GM12878 (cell line): ENCODE results near the gene SV2A. TPM values are rescaled to one million over a fixed set of nuclear protein-coding genes. Genes with fewer than 3 reads are reported as not detected.

Experiments used
- ATAC-seq: fragments of 200-7000 bp; cut with Tn5 transposase; 3 replicates; pipeline ENCODE4 v1.9.1; 2020; ENCODE audit warnings: mild to moderate bottlenecking, moderate library complexity
- BruUV-seq: library from RNA; stranded (reverse); fragments of 400-500 nt; replicated peaks from 2 replicates; lab custom pipeline; 2021; lab: Mats Ljungman, UMichigan
- CTCF ChIA-PET: fragments of 300-600 bp; sonication (Branson Sonifier 250); formaldehyde crosslinking; extraction: SDS; loops from one replicate; lab custom pipeline; 2021; ENCODE audit warnings: inconsistent platforms; lab: Yijun Ruan, JAX
- POLR2A ChIA-PET: fragments of 350-600 bp; formaldehyde crosslinking; extraction: SDS; loops from one replicate; lab custom pipeline; 2021; ENCODE audit warnings: inconsistent platforms; lab: Charles Lee
- RAD21 ChIA-PET: fragments of 300-600 bp; sonication (Branson Sonifier 250); formaldehyde crosslinking; loops from one replicate; lab custom pipeline; 2023; ENCODE audit warnings: antibody characterized with exemption; ENCODE audit not compliant: unreplicated experiment; lab: Charles Lee
- SMC1A ChIA-PET: fragments of 300-600 bp; sonication (Branson Sonifier 250); formaldehyde crosslinking; loops from one replicate; lab custom pipeline; 2023; ENCODE audit not compliant: unreplicated experiment, uncharacterized antibody; lab: Charles Lee
- DNase-seq: peaks from one replicate; pipeline ENCODE4 v3.0.0-alpha.2; 2011; ENCODE audit warnings: low read depth, low spot score
- FAIRE-seq: peaks from 3 replicates; lab custom pipeline; 2011; peaks lifted over from hg19 to GRCh38; lab: Jason Lieb, UNC
- H2AFZ ChIP-seq: 2 replicates; pipeline ENCODE4 v1.6.0; 2011; ENCODE audit warnings: low read depth, low read length, control low read depth; ENCODE audit not compliant: control insufficient read depth
- H3K27ac ChIP-seq: 2 replicates; pipeline ENCODE4 v1.5.1; 2011; ENCODE audit warnings: control low read depth; ENCODE audit not compliant: control insufficient read depth, insufficient read depth
- H3K27me3 ChIP-seq, 2 experiments: replicated peaks in 1 of 2; 2 replicates each; pipeline versions ENCODE4 v1.6.0 to v1.6.1; 2011; ENCODE audit warnings: low read length in 1 of 2; ENCODE audit not compliant: control insufficient read depth in 2 of 2, insufficient read depth in 2 of 2
- H3K36me3 ChIP-seq, 2 experiments: 2 replicates each; pipeline ENCODE4 v1.5.1; 2011; ENCODE audit warnings: low read length in 1 of 2; ENCODE audit not compliant: control insufficient read depth in 2 of 2, insufficient read depth in 2 of 2
- H3K4me1 ChIP-seq: 2 replicates; pipeline ENCODE4 v1.6.1; 2011; ENCODE audit warnings: mild to moderate bottlenecking, low read length, moderate library complexity, mixed read lengths; ENCODE audit not compliant: control insufficient read depth, insufficient read depth
- H3K4me2 ChIP-seq: 2 replicates; pipeline ENCODE4 v1.6.0; 2011; ENCODE audit warnings: control low read depth; ENCODE audit not compliant: control insufficient read depth, insufficient read depth
- H3K4me3 ChIP-seq: fragments of 200-600 bp; sonication (generic); 2 replicates; pipeline ENCODE4 v1.5.1; 2016
- H3K79me2 ChIP-seq: 2 replicates; pipeline ENCODE4 v1.6.0; 2011; ENCODE audit warnings: low read length; ENCODE audit not compliant: control insufficient read depth, insufficient read depth
- H3K9ac ChIP-seq: 2 replicates; pipeline ENCODE4 v1.8.0; 2011; ENCODE audit warnings: low read length, control low read depth, mixed read lengths; ENCODE audit not compliant: control insufficient read depth, insufficient read depth
- H3K9me3 ChIP-seq: replicated peaks from 3 replicates; pipeline ENCODE4 v1.5.1; 2011; ENCODE audit warnings: mild to moderate bottlenecking, low read length; ENCODE audit not compliant: control insufficient read depth, insufficient read depth
- H4K20me1 ChIP-seq: 2 replicates; pipeline ENCODE4 v1.6.0; 2011; ENCODE audit not compliant: control insufficient read depth, insufficient read depth
- ELK1 ChIP-seq: IDR thresholded peaks from 2 replicates; pipeline ENCODE4 v1.6.1; 2012; ENCODE audit warnings: low read depth, low read length, improper control_type of control experiment
- MTA3 ChIP-seq: IDR thresholded peaks from 2 replicates; pipeline ENCODE4 v1.6.1; 2012; ENCODE audit warnings: low read length, inconsistent platforms, borderline replicate concordance
- MYC ChIP-seq: IDR thresholded peaks from 2 replicates; pipeline ENCODE4 v1.6.1; 2011; ENCODE audit warnings: mild to moderate bottlenecking, low read length, moderate library complexity, inconsistent platforms; ENCODE audit not compliant: insufficient read depth, insufficient replicate concordance, insufficient read length, severe bottlenecking
- NFIC ChIP-seq: IDR thresholded peaks from 2 replicates; pipeline ENCODE4 v1.6.1; 2012; ENCODE audit warnings: low read depth, mild to moderate bottlenecking, inconsistent platforms, low read length, moderate library complexity
- NFXL1 ChIP-seq: fragments of 450-650 bp; IDR thresholded peaks from 2 replicates; pipeline ENCODE4 v1.6.1; 2017; ENCODE audit warnings: antibody characterized with exemption, mild to moderate bottlenecking, borderline replicate concordance
- PBX3 ChIP-seq: IDR thresholded peaks from 2 replicates; pipeline ENCODE4 v1.6.1; 2011; ENCODE audit warnings: mild to moderate bottlenecking, low read depth, low read length, moderate library complexity; ENCODE audit not compliant: insufficient replicate concordance
- POLR2AphosphoS5 ChIP-seq: IDR thresholded peaks from 2 replicates; pipeline ENCODE4 v1.6.1; 2011; ENCODE audit warnings: mild to moderate bottlenecking, low read length, inconsistent platforms
- POU2F2 ChIP-seq: IDR thresholded peaks from 3 replicates; pipeline ENCODE4 v1.6.1; 2011; ENCODE audit warnings: low read depth, mild to moderate bottlenecking, low read length, borderline replicate concordance
- ZZZ3 ChIP-seq: IDR thresholded peaks from 2 replicates; pipeline ENCODE4 v1.6.1; 2011; ENCODE audit warnings: low read depth; ENCODE audit not compliant: control insufficient read depth, insufficient read length
- WGBS: methylation state at CpG from one replicate; pipeline ENCODE4 v1.1.6; 2016; ENCODE audit warnings: low lambda C conversion rate; ENCODE audit not compliant: insufficient replicate concordance, insufficient coverage; ENCODE audit errors: missing lambda C conversion rate; 5-methylcytosine and 5-hydroxymethylcytosine counted together
- in situ Hi-C: fragments of 300-500 bp; cut with MboI; formaldehyde crosslinking; loops from 9 replicates; pipeline ENCODE4 v1.14.3; 2018; ENCODE audit warnings: mixed read lengths
- intact Hi-C: fragments of 100-400 bp; cut with micrococcal nuclease; formaldehyde crosslinking; loops from one replicate; pipeline ENCODE4 v1.14.2; 2022; ENCODE audit not compliant: unreplicated experiment
- polyA plus RNA-seq, 11 experiments: library from polyadenylated mRNA; depleted of rRNA in 4 of 11; unstranded in 6 of 11; stranded (reverse) in 5 of 11; fragments of >200 nt; fragmentation: Nextera tagmentation in 4 of 11; fragmentation: Illumina TruSeq in 1 of 11; extraction: Ambion mirVana in 4 of 11; extraction: Trizol in 1 of 11; gene quantifications; 1 replicate in 1 of 11; 2 replicates in 10 of 11; pipeline versions ENCODE4 v1.2.1 to v1.2.3, GENCODE V29; 2011 to 2016; ENCODE audit warnings: inconsistent platforms in 2 of 11, missing spikeins in 2 of 11, low read depth in 1 of 11
- total RNA-seq, 4 experiments: library from RNA; depleted of rRNA in 3 of 4; stranded (reverse); fragments of >200 nt in 3 of 4; fragmentation: Illumina TruSeq in 1 of 4; extraction: Trizol in 1 of 4; gene quantifications; 2 replicates each; pipeline versions ENCODE4 v1.2.1 to v1.2.3, GENCODE V29; 2013 to 2021
- TF ChIP-seq, protein P1 (sequence below): fragments of 450-650 bp; IDR thresholded peaks from 2 replicates; pipeline ENCODE4 v1.6.1; 2016; ENCODE audit warnings: mild to moderate bottlenecking, moderate library complexity, borderline replicate concordance

SV2A gene
- total and polyA plus RNA-seq, 10 of the 15 experiments (the other 5 are each of a cell fraction or from before 2014, with no cell fraction given): 0.39 to 11.6 (median 5.4) TPM

DNA sequence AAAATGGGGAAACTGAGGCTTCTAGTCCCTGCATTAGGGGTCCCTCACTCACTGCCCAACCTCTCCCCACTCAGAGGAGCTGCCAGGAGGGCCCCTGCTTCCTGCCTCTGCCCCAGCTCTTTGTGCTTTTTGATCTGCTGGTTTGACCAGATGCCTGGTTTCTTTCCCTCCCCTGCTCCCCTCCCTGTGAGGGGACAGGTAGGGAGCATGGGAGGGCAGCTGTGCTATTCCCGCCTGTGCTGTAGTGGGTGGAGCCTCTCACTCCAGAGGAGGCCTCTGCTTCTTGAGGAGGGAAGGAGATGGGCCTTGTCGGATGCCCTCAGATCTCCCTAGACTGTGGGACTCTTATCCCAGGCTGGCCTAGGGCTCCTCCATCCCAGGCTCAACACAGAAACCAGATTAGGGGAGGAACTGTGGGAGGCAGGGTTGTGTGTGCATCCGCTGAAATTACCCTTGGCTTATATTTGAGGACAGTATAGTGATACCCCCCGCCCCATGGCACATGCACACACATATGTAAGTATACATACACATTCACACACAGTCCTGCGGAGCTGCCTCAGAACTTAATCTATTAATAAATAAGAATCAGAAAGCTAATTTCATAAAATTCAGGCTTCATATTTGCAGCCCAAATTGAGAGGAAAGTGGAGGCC is 13.7 kb downstream of the SV2A start:
- in situ Hi-C loops: no loop called here
- FAIRE-seq (no peak), DNase-seq (no peak), ATAC-seq (no peak)
- H2AFZ ChIP-seq: no peak overlapping the region
- POLR2A ChIA-PET: no interaction called here
- H3K4me1 ChIP-seq: peaks cover 6% of the 10 kb centered on the region; the same call in 1 of the 2 replicates
- H3K9ac ChIP-seq: no peak overlapping the region
- H3K79me2 ChIP-seq: peaks cover 4% of the 10 kb centered on the region
- no peaks in the 10 kb centered on the region for H3K9me3 ChIP-seq
- TF ChIP-seq MYC (no peak), NFIC (no peak), PBX3 (no peak), ELK1 (no peak), NFXL1 (no peak), ZZZ3 (no peak), POLR2AphosphoS5 (no peak), POU2F2 (no peak), MTA3 (no peak)
- TF ChIP-seq, protein P1, sequence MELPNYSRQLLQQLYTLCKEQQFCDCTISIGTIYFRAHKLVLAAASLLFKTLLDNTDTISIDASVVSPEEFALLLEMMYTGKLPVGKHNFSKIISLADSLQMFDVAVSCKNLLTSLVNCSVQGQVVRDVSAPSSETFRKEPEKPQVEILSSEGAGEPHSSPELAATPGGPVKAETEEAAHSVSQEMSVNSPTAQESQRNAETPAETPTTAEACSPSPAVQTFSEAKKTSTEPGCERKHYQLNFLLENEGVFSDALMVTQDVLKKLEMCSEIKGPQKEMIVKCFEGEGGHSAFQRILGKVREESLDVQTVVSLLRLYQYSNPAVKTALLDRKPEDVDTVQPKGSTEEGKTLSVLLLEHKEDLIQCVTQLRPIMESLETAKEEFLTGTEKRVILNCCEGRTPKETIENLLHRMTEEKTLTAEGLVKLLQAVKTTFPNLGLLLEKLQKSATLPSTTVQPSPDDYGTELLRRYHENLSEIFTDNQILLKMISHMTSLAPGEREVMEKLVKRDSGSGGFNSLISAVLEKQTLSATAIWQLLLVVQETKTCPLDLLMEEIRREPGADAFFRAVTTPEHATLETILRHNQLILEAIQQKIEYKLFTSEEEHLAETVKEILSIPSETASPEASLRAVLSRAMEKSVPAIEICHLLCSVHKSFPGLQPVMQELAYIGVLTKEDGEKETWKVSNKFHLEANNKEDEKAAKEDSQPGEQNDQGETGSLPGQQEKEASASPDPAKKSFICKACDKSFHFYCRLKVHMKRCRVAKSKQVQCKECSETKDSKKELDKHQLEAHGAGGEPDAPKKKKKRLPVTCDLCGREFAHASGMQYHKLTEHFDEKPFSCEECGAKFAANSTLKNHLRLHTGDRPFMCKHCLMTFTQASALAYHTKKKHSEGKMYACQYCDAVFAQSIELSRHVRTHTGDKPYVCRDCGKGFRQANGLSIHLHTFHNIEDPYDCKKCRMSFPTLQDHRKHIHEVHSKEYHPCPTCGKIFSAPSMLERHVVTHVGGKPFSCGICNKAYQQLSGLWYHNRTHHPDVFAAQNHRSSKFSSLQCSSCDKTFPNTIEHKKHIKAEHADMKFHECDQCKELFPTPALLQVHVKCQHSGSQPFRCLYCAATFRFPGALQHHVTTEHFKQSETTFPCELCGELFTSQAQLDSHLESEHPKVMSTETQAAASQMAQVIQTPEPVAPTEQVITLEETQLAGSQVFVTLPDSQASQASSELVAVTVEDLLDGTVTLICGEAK: no peak
- WGBS: 89% methylated on average over 5 of the region's 5 CpGs
- intact Hi-C loops: no loop called here
- no peaks in the 10 kb centered on the region for H4K20me1 ChIP-seq
- CTCF ChIA-PET: no interaction called here
- no peak overlapping the region for H3K4me3 ChIP-seq
- SMC1A ChIA-PET: interaction anchor here (1.4 kb wide), 1 partner anchor 11 kb away, joined by 4 read pairs; no protein-coding TSS in a partner anchor
- H3K36me3 ChIP-seq: no peaks in the 10 kb centered on the region
- RAD21 ChIA-PET: no interaction called here
- H3K27me3 ChIP-seq: no peaks in the 10 kb centered on the region
- BruUV-seq: no TSS peak
- no peak overlapping the region for H3K4me2 ChIP-seq
- no peak overlapping the region for H3K27ac ChIP-seq
